ENCODE data around the gene WDR55.
A peak's percentile ranks its signal among the peaks of the same experiment; 100 is the strongest.
"Not testable (repeated sequence)": the region's sequence is repeated elsewhere in the genome, so short reads cannot be mapped to it uniquely, and the experiment has no call there.

WDR55 gene

GRCh38 chr5:140664359-140665119, at the start of gene WDR55:
Gene WDR55, plus strand, starts transcription at chr5:140664904. Its CDS starts 9 bp downstream, at chr5:140664913.
- Histone ChIP-seq H3K9me3 (ENCODE audit: control insufficient read depth in 2 of 2, low read length in 2 of 2) (no peaks in the 10 kb centered on the region), H3K4me1 (ENCODE audit: control insufficient read depth, insufficient read depth, low read length) (peaks cover 20% of the 10 kb centered on the region), H3K27ac (ENCODE audit: low read length) (peak within 1 kb of the TSS; percentile 89), H3K9ac (ENCODE audit: low read length in 2 of 2) (peak within 1 kb of the TSS; percentile 91 to 95), H3K27me3 (ENCODE audit: control insufficient read depth in 1 of 2, insufficient read depth in 2 of 2, low read length in 2 of 2) (no peaks in the 10 kb centered on the region), H3K4me3 (ENCODE audit: low read length in 2 of 2) (peak within 1 kb of the TSS; percentile 95 to 99), H3K36me3 (ENCODE audit: control insufficient read depth in 2 of 2, insufficient read depth in 2 of 2, low read length in 2 of 2) (peaks cover 41 to 49% of the 10 kb centered on the region in 2 donors)

DNA sequence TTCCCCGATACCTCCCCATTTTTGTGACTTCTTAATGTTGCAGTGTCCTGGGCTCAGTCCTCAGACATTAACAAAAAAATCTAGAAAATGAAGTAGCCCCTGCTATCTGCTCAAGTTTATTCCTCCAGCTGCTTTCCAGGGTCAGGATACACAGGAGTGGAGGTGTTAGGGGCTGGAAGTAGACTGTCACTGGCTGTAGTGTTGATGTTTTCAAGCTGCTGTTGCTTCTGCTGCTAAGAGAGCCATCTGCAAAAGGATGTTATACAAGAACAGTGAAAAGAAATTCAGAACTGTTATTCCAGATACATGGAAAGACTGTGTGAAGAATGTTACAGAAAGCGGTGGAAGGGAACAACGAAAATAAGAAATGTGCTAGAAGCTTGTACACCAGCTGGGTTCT, 42.4 kb upstream of the WDR55 start:
- Histone ChIP-seq H3K27ac (ENCODE audit: low read length) (no peak overlapping the region), H3K4me1 (ENCODE audit: control insufficient read depth, insufficient read depth, low read length) (no peaks in the 10 kb centered on the region), H3K9me3 (ENCODE audit: control insufficient read depth in 2 of 2, low read length in 2 of 2) (no peaks in the 10 kb centered on the region), H3K27me3 (ENCODE audit: control insufficient read depth in 1 of 2, insufficient read depth in 2 of 2, low read length in 2 of 2) (no peaks in the 10 kb centered on the region), H3K4me3 (ENCODE audit: low read length in 2 of 2) (no peak overlapping the region), H3K36me3 (ENCODE audit: control insufficient read depth in 2 of 2, insufficient read depth in 2 of 2, low read length in 2 of 2) (no peaks in the 10 kb centered on the region), H3K9ac (ENCODE audit: low read length in 2 of 2) (no peak overlapping the region)

- not testable (repeated sequence) for H3K36me3 ChIP-seq (ENCODE audit: control insufficient read depth in 2 of 2, insufficient read depth in 2 of 2, low read length in 2 of 2); H3K4me3 ChIP-seq (ENCODE audit: low read length in 2 of 2); H3K4me1 ChIP-seq (ENCODE audit: control insufficient read depth, insufficient read depth, low read length); H3K27me3 ChIP-seq (ENCODE audit: control insufficient read depth in 1 of 2, insufficient read depth in 2 of 2, low read length in 2 of 2); H3K9me3 ChIP-seq (ENCODE audit: control insufficient read depth in 2 of 2, low read length in 2 of 2); H3K27ac ChIP-seq (ENCODE audit: low read length); H3K9ac ChIP-seq (ENCODE audit: low read length in 2 of 2)
Measured at GRCh38 chr5:140623061-140623460, 41.6 kb upstream of the WDR55 start.

DNA sequence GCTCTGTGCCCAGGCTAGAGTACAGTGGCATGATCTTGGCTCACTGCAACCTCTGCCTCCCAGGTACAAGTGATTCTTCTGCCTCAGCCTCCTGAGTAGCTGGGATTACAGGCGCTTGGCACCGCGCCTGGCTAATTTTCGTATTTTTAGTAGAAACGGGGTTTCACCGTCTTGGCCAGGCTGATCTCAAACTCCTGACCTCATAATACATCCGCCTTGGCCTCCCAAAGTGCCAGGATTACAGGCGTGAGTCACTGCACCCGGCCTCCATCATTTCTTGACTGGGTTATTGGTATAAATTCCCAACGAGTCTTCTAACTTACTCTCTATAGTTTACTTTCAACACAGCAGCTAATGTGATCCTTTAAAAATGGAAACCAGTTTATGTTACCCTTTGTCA, 39.8 kb upstream of the WDR55 start:
- not testable (repeated sequence) for H3K36me3 ChIP-seq (ENCODE audit: control insufficient read depth in 2 of 2, insufficient read depth in 2 of 2, low read length in 2 of 2); H3K27me3 ChIP-seq (ENCODE audit: control insufficient read depth in 1 of 2, insufficient read depth in 2 of 2, low read length in 2 of 2); H3K4me3 ChIP-seq (ENCODE audit: low read length in 2 of 2); H3K9ac ChIP-seq (ENCODE audit: low read length in 2 of 2); H3K9me3 ChIP-seq (ENCODE audit: control insufficient read depth in 2 of 2, low read length in 2 of 2); H3K4me1 ChIP-seq (ENCODE audit: control insufficient read depth, insufficient read depth, low read length); H3K27ac ChIP-seq (ENCODE audit: low read length)

GRCh38 chr5:140627972-140628371, 36.7 kb upstream of the WDR55 start:
- no peak overlapping the region for H3K9ac ChIP-seq (ENCODE audit: low read length in 2 of 2)
- no peak overlapping the region for H3K4me3 ChIP-seq (ENCODE audit: low read length in 2 of 2)
- H3K4me1 ChIP-seq (ENCODE audit: control insufficient read depth, insufficient read depth, low read length) = peaks cover 16% of the 10 kb centered on the region
- no peak overlapping the region for H3K27ac ChIP-seq (ENCODE audit: low read length)
- no peaks in the 10 kb centered on the region for H3K36me3 ChIP-seq (ENCODE audit: control insufficient read depth in 2 of 2, insufficient read depth in 2 of 2, low read length in 2 of 2)
- H3K9me3 ChIP-seq (ENCODE audit: control insufficient read depth in 2 of 2, low read length in 2 of 2) = no peaks in the 10 kb centered on the region
- no peaks in the 10 kb centered on the region for H3K27me3 ChIP-seq (ENCODE audit: control insufficient read depth in 1 of 2, insufficient read depth in 2 of 2, low read length in 2 of 2)

GRCh38 chr5:140628711-140629110, 36.0 kb upstream of the WDR55 start:
- no peak overlapping the region for H3K4me3 ChIP-seq (ENCODE audit: low read length in 2 of 2)
- no peak overlapping the region for H3K27ac ChIP-seq (ENCODE audit: low read length)
- H3K27me3 ChIP-seq (ENCODE audit: control insufficient read depth in 1 of 2, insufficient read depth in 2 of 2, low read length in 2 of 2) = no peaks in the 10 kb centered on the region
- no peaks in the 10 kb centered on the region for H3K36me3 ChIP-seq (ENCODE audit: control insufficient read depth in 2 of 2, insufficient read depth in 2 of 2, low read length in 2 of 2)
- no peaks in the 10 kb centered on the region for H3K9me3 ChIP-seq (ENCODE audit: control insufficient read depth in 2 of 2, low read length in 2 of 2)
- H3K9ac ChIP-seq (ENCODE audit: low read length in 2 of 2) = no peak overlapping the region
- peaks cover 20% of the 10 kb centered on the region for H3K4me1 ChIP-seq (ENCODE audit: control insufficient read depth, insufficient read depth, low read length)

GRCh38 chr5:140630292-140631035, 34.2 kb upstream of the WDR55 start:
- Histone ChIP-seq H3K27me3 (ENCODE audit: control insufficient read depth in 1 of 2, insufficient read depth in 2 of 2, low read length in 2 of 2) (no peaks in the 10 kb centered on the region), H3K9ac (ENCODE audit: low read length in 2 of 2) (peak overlapping the region in 1 of 2 donors; percentile 14), H3K27ac (ENCODE audit: low read length) (no peak overlapping the region), H3K4me3 (ENCODE audit: low read length in 2 of 2) (no peak overlapping the region), H3K9me3 (ENCODE audit: control insufficient read depth in 2 of 2, low read length in 2 of 2) (no peaks in the 10 kb centered on the region), H3K4me1 (ENCODE audit: control insufficient read depth, insufficient read depth, low read length) (peaks cover 20% of the 10 kb centered on the region), H3K36me3 (ENCODE audit: control insufficient read depth in 2 of 2, insufficient read depth in 2 of 2, low read length in 2 of 2) (no peaks in the 10 kb centered on the region)

- Histone ChIP-seq H3K4me3 (ENCODE audit: low read length in 2 of 2) (peak overlapping the region in 1 of 2 donors; percentile 88), H3K9me3 (ENCODE audit: control insufficient read depth in 2 of 2, low read length in 2 of 2) (no peaks in the 10 kb centered on the region), H3K36me3 (ENCODE audit: control insufficient read depth in 2 of 2, insufficient read depth in 2 of 2, low read length in 2 of 2) (no peaks in the 10 kb centered on the region), H3K4me1 (ENCODE audit: control insufficient read depth, insufficient read depth, low read length) (peaks cover 20% of the 10 kb centered on the region), H3K27me3 (ENCODE audit: control insufficient read depth in 1 of 2, insufficient read depth in 2 of 2, low read length in 2 of 2) (no peaks in the 10 kb centered on the region), H3K27ac (ENCODE audit: low read length) (no peak overlapping the region), H3K9ac (ENCODE audit: low read length in 2 of 2) (peak overlapping the region in 1 of 2 donors; percentile 14)
Measured at GRCh38 chr5:140631036-140631417, 33.7 kb upstream of the WDR55 start.

DNA sequence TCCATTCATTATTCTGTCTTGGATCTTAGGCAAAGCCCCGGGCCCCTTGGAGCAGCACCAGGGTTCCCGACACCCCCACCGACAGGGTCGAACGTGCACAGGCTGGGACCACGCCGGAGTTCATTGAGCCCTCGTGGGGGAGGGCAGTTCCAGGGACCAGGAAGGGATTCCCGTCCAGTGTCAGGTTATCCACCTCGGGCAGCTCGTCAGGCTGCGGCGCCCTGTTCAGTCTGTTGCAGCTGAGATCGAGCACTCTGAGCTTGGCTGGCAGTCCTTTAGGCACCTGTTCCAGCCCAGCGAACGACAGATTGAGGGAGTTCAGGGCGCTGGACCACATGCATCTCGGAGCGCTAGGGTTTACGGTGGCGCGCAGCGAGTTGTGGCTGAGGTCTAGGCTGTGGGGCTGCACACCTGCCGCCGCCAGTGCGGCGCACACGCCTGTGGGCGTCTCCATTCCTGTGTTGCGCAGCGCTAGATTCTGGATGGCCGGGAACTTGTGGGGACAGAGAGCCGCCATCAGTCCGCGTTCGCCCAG, 32.8 kb upstream of the WDR55 start:
- Histone ChIP-seq H3K36me3 (ENCODE audit: control insufficient read depth in 2 of 2, insufficient read depth in 2 of 2, low read length in 2 of 2) (no peaks in the 10 kb centered on the region), H3K4me3 (ENCODE audit: low read length in 2 of 2) (peak overlapping the region; percentile 71 to 88), H3K4me1 (ENCODE audit: control insufficient read depth, insufficient read depth, low read length) (peaks cover 20% of the 10 kb centered on the region), H3K9ac (ENCODE audit: low read length in 2 of 2) (peak overlapping the region; percentile 67 to 75), H3K9me3 (ENCODE audit: control insufficient read depth in 2 of 2, low read length in 2 of 2) (no peaks in the 10 kb centered on the region), H3K27me3 (ENCODE audit: control insufficient read depth in 1 of 2, insufficient read depth in 2 of 2, low read length in 2 of 2) (no peaks in the 10 kb centered on the region), H3K27ac (ENCODE audit: low read length) (no peak overlapping the region)

GRCh38 chr5:140632366-140633020, 32.2 kb upstream of the WDR55 start:
- H3K27ac ChIP-seq (ENCODE audit: low read length) = peak overlapping the region; percentile 49
- peaks cover 20% of the 10 kb centered on the region for H3K4me1 ChIP-seq (ENCODE audit: control insufficient read depth, insufficient read depth, low read length)
- peak overlapping the region; percentile 67 to 75 for H3K9ac ChIP-seq (ENCODE audit: low read length in 2 of 2)
- peak overlapping the region; percentile 71 to 88 for H3K4me3 ChIP-seq (ENCODE audit: low read length in 2 of 2)
- H3K9me3 ChIP-seq (ENCODE audit: control insufficient read depth in 2 of 2, low read length in 2 of 2) = no peaks in the 10 kb centered on the region
- no peaks in the 10 kb centered on the region for H3K27me3 ChIP-seq (ENCODE audit: control insufficient read depth in 1 of 2, insufficient read depth in 2 of 2, low read length in 2 of 2)
- H3K36me3 ChIP-seq (ENCODE audit: control insufficient read depth in 2 of 2, insufficient read depth in 2 of 2, low read length in 2 of 2) = no peaks in the 10 kb centered on the region
